GM19238 (cell line): ENCODE measurements around the gene P2RX3.
"Not testable (repeated sequence)": the region's sequence is repeated elsewhere in the genome, so short reads cannot be mapped to it uniquely, and the experiment has no call there.

Source experiments
- DNase-seq: peaks from one replicate; pipeline ENCODE4 v3.0.0; 2011; ENCODE audit warnings: low spot score; ENCODE audit not compliant: insufficient read length

Gene P2RX3

GRCh38 chr11:57338142-57338541 is at the start of gene P2RX3:
Gene P2RX3, plus strand, starts transcription at chr11:57338352. Its CDS starts 199 bp downstream, at chr11:57338551.
- DNase-seq, result no peak

- no peak for DNase-seq
Observed at GRCh38 chr11:57288771-57289579, 49.2 kb upstream of the P2RX3 start.

GRCh38 chr11:57290288-57290687 is 47.9 kb upstream of the P2RX3 start:
- no peak for DNase-seq

DNA sequence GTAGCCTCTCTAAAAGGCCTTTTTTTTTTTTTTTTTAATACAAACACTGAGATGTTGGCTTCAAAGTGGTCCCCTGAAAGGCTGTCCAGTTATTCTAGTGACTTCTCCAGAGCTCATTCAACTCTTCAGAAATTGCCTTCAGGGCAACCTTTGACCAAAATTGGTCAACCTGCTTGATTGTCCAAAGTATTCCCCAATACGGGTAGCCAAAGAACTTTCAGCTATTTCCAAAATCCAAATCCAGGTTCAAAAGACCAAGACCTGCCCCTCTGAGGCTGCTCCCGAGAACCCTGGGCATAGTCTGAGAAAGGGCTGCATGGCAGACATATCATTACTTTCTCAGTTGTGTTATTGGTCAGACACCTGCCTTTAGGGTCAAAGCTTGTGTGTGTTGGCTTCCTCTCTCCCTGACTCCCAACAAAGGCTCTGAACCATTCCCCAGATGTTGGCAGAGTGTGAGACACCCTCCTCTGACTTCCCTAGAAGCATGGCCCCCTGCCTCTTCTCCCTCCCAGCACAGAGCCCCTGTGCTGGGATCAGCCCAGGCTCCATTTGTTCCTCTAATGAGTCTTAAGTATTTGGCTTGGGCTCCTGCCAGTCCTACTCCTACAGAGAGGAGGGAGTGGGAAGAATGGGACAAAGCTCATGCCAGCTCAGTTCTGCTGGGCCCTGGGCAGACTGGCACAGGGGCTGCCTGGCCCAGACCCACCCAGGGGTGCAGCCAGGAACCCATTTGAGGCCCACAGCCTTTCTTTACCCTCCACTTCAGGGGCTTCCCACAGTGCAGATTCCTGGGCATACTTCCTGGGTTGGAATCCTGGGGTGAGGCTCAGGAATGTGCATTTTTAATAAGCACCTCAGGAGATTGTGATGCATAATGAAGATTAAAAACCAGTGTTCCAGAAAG is 43.7 kb upstream of the P2RX3 start:
- DNase-seq, result no peak

GRCh38 chr11:57296205-57296604 is 41.9 kb upstream of the P2RX3 start:
- DNase-seq, result not testable (repeated sequence)

- no peak for DNase-seq
Observed at GRCh38 chr11:57297221-57297620, 40.9 kb upstream of the P2RX3 start.

- DNase-seq, result no peak
Observed at GRCh38 chr11:57299150-57299737, 38.9 kb upstream of the P2RX3 start.

DNA sequence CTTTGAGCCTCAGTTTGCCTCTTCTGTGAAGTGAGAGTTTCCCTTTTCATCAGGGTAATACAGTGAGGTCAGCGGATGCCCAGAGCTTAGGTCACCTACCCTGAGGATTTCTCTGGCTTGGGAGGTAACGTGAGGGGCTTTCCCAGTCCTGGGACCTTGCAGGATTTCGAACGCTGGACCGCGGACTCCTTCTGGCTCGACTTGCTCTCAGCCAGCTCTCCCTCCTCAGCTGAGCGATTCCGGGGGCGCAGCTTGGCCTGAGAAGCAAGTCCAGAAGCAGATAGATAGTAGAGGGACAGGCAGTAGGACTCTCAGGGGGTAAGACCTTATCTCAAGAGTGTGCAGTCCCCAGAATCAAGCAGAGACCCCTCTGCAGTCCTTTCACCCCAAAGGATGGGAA is 37.4 kb upstream of the P2RX3 start:
- no peak for DNase-seq

DNA sequence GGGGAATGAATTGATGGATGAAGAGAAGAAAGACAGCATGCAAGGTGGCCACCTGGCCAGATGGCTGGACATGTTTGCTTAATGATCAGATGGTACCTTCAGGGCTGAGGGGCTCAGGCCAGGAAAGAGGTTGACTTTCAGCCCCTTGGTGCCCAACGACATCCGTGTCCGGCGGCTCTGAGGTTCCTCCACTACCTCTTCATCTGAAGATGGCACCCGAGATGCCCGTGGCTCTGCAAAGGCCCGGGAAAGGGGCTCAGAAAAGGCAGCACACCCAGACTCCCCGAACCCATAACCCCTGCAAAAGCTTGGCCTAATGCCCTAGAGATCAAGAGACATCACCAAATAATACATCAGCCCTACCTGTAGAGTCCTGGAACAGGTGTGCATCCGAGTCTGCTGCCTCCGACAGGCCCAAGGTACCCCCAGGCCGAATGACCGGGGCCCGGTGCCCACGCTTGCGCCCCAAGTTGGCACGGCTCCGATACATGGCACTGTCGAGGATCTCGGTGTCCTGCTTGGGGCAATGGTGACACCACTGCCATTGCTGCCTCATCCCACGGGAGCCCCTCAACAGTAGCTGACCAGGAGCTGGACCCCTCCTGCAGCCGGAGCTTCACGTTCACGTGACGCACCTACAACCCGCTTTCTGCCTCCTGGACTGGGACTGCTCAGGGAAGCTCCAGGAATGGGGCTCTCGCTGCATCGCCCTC is 36.3 kb upstream of the P2RX3 start:
- DNase-seq, result no peak

DNA sequence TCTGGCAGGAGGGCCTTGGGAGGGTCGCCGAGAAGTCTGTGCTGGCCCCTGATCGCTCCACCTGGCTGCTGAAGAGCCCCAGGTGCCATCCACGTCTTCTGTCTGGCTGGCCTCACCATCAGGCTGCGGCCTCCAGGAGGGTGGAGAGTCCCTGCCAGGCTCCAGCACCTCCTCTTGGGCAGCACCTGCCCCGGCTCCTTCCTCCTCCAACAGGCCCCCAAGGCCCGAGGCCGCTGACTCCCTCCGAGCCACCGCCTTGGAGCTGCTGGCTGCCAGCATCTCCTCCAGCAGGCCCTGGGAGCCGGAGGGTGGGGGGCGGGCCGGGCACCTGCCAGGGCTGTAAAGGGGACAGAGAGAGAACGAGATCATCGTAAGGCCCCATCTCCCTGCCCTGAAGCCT is 35.7 kb upstream of the P2RX3 start:
- no peak for DNase-seq

- DNase-seq, result no peak
Observed at GRCh38 chr11:57303280-57303989, 34.7 kb upstream of the P2RX3 start.

DNA sequence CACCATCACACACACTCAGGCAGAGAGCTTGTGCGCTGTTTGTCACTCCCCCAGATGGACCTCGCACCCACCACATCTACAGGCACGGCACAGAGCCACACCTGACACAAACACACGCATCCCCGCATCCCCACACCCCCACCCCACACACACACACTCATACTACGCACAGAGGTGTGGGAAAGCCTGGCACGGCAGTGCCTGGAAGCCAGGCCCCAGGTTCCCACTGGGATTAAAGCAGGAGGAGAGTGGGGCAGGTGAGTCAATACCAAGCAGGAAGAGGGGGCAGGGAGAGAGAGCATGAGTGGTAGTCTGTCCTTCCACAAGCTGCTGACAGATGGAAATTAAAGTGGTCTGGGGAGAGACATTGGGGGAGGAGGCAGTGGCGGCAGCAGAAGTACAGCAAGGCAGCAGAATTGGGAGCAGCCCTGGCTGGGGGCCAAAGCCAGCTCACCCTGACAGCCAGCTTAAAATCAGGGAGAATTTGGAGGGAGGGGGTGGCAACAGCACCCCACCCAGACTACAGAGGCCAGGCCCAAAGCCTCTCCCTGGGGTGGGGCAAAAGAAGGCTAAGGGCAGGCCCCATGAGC is 34.1 kb upstream of the P2RX3 start:
- no peak for DNase-seq

DNA sequence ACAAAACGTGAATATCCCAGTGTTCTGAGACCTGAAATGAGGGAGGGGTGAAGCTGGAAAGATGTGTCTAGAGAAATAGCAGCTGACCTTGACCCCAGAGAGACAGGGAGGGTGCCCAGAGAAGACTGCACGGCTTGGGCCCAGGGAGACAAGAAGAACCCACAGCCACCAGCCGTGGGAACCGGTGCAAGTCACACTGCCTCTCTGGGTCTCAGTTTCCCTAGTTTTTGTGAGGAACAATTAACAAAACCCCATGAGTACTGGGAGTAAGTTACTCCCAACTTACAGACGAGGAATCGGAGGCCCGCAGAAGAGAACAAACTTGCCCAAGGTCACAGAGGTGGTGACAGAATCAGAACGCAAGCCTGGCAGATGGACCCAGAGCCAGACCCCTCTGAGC is 32.6 kb upstream of the P2RX3 start:
- DNase-seq, result no peak

DNA sequence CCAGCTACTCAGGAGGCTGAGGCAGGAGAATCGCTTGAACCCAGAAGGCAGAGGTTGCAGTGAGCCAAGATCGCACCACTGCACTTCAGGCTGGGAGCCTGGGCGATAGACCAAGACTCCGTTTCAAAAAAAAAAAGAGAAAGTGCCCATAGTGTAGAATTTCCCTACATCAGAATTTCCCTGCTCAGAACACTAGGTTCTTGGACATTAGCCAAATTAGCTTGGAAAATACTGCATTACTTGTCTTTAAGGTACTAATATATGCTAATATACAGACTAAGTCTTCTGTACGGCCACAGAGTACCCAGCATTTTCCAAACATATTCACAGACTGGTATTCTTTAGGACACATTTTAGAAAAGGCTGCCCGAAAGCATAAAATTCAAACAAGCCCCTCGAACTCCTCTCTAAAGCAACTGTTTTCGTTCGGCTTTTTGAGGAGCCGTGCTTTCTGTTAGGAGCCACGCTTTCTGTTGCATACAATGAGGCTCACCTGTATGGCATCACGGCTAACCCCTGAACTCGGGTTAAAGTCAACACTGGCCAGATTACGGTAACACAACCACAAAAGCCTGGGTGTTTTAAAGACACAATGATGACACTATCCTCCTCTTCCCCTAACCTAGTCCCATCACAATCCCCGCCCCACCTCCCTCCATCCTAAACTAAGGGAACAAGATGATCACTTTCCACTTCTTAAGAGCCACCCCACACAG is 31.8 kb upstream of the P2RX3 start:
- no peak for DNase-seq

- no peak for DNase-seq
Observed at GRCh38 chr11:57306940-57307565, 31.1 kb upstream of the P2RX3 start.

GRCh38 chr11:57307666-57308270 is 30.4 kb upstream of the P2RX3 start:
- DNase-seq, result no peak

- no peak for DNase-seq
Observed at GRCh38 chr11:57308426-57309060, 29.6 kb upstream of the P2RX3 start.
